ENCODE measurements around the gene WDR87.

The WDR87 gene

GRCh38 chr19:37905946-37906868, at the start of gene WDR87 (continued):
- TF ChIP-seq SCRT1 (tag by site-specific recombination; IDR thresholded peaks at IDR 0.05; ENCODE audit: borderline replicate concordance) = no peak
- TF ChIP-seq HOXA7 (CRISPR knock-in tag; IDR thresholded peaks at IDR 0.05; ENCODE audit: borderline replicate concordance) = no peak
- TF ChIP-seq OSR2 (tag by site-specific recombination; IDR thresholded peaks at IDR 0.05) = no peak
- no peak; the same call in 1 of the 2 replicates for TF ChIP-seq ZNF596 (tag by site-specific recombination; IDR thresholded peaks at IDR 0.05)
- no peak for TF ChIP-seq ZNF280D (tag by site-specific recombination; IDR thresholded peaks at IDR 0.05)
- TF ChIP-seq PATZ1 (tag by site-specific recombination; IDR thresholded peaks at IDR 0.05) = peak; percentile 97; the same call in 1 of the 2 replicates
- no peak; the same call in 1 of the 2 replicates for TF ChIP-seq ZBTB48 (tag by site-specific recombination; IDR thresholded peaks at IDR 0.05)
- no peak for TF ChIP-seq ZEB2 (tag by site-specific recombination; IDR thresholded peaks at IDR 0.05)
- TF ChIP-seq ZBTB8A (tag by site-specific recombination; IDR thresholded peaks at IDR 0.05) = no peak
- TF ChIP-seq ZFHX2 (tag by site-specific recombination; conservative IDR thresholded peaks at IDR 0.05) = peak; percentile 81
- no peak for TF ChIP-seq MZF1 (tag by site-specific recombination; IDR thresholded peaks at IDR 0.05; ENCODE audit: borderline replicate concordance)
- TF ChIP-seq ZNF707 (tag by site-specific recombination; IDR thresholded peaks at IDR 0.05) = no peak
- peak; percentile 91; the same call in 1 of the 2 replicates for TF ChIP-seq ZSCAN5A (tag by site-specific recombination; IDR thresholded peaks at IDR 0.05)
- no peak for TF ChIP-seq PRDM6 (tag by site-specific recombination; IDR thresholded peaks at IDR 0.05)
- TF ChIP-seq GLIS2 (tag by site-specific recombination; IDR thresholded peaks at IDR 0.05) = no peak
- peak; percentile 54; the same call in 1 of the 2 replicates for TF ChIP-seq ZFP69B (tag by site-specific recombination; IDR thresholded peaks at IDR 0.05)
- peak; percentile 82; the same call in 1 of the 2 replicates for TF ChIP-seq ZNF777 (tag by site-specific recombination; IDR thresholded peaks at IDR 0.05; ENCODE audit: borderline replicate concordance)
- TF ChIP-seq ZNF132 (tag by site-specific recombination; IDR thresholded peaks at IDR 0.05; ENCODE audit: borderline replicate concordance) = no peak
- no peak for TF ChIP-seq ZNF148 (tag by site-specific recombination; IDR thresholded peaks at IDR 0.05; ENCODE audit: borderline replicate concordance)
- peak; percentile 18; the same call in 1 of the 2 replicates for TF ChIP-seq REST (tag by site-specific recombination; IDR thresholded peaks at IDR 0.05)
- TF ChIP-seq ZNF544 (tag by site-specific recombination; IDR thresholded peaks at IDR 0.05) = no peak
- no peak for TF ChIP-seq ZNF791 (tag by site-specific recombination; IDR thresholded peaks at IDR 0.05)
- TF ChIP-seq ZNF488 (tag by site-specific recombination; IDR thresholded peaks at IDR 0.05) = no peak
